ENCODE measurements around the gene CST9L.
A peak's percentile ranks its signal among the peaks of the same experiment; 100 is the strongest.

Gene CST9L

GRCh38 chr20:23585808-23586734 is 17.8 kb upstream of the CST9L start:
- DNase-seq = no peak

- no peak for DNase-seq
Measured at GRCh38 chr20:23585449-23585807, 17.1 kb upstream of the CST9L start.

- DNase-seq = no peak
Measured at GRCh38 chr20:23584434-23585199, 16.3 kb upstream of the CST9L start.

GRCh38 chr20:23583526-23583925 is 15.2 kb upstream of the CST9L start:
- no peak for DNase-seq

- no peak for DNase-seq
Measured at GRCh38 chr20:23582293-23582692, 14.0 kb upstream of the CST9L start.

GRCh38 chr20:23581833-23582232 is 13.5 kb upstream of the CST9L start:
- peak; percentile 20 for DNase-seq

- no peak for DNase-seq
Measured at GRCh38 chr20:23574977-23575376, 6.7 kb upstream of the CST9L start.

- no peak for DNase-seq
Measured at GRCh38 chr20:23570178-23570760, 2.0 kb upstream of the CST9L start.

GRCh38 chr20:23569570-23569969 is 1.3 kb upstream of the CST9L start:
- no peak for DNase-seq

GRCh38 chr20:23568971-23569330 is 667 bp upstream of the CST9L start:
- DNase-seq = no peak

- DNase-seq = no peak
Measured at GRCh38 chr20:23566199-23566932, 1.9 kb downstream of the CST9L start.

GRCh38 chr20:23565503-23566045 is 2.7 kb downstream of the CST9L start:
- DNase-seq = no peak

GRCh38 chr20:23564927-23565326 is 3.4 kb downstream of the CST9L start:
- DNase-seq = no peak

- no peak for DNase-seq
Measured at GRCh38 chr20:23562721-23563342, 5.5 kb downstream of the CST9L start.

GRCh38 chr20:23554401-23554800 is 13.9 kb downstream of the CST9L start:
- no peak for DNase-seq

- DNase-seq = no peak
Measured at GRCh38 chr20:23551786-23552185, 16.5 kb downstream of the CST9L start.

GRCh38 chr20:23551383-23551782 is 16.9 kb downstream of the CST9L start:
- no peak for DNase-seq

GRCh38 chr20:23550227-23550626 is 18.1 kb downstream of the CST9L start:
- no peak for DNase-seq

- no peak for DNase-seq
Measured at GRCh38 chr20:23548408-23548807, 19.9 kb downstream of the CST9L start.

- no peak for DNase-seq
Measured at GRCh38 chr20:23547613-23548012, 20.7 kb downstream of the CST9L start.

GRCh38 chr20:23546435-23547144 is 21.7 kb downstream of the CST9L start:
- no peak for DNase-seq

- DNase-seq = no peak
Measured at GRCh38 chr20:23544133-23544532, 24.2 kb downstream of the CST9L start.
